Endothelial cell of umbilical vein (primary cell): ENCODE measurements around the gene ESRRA.

ENCODE experiments used
- CTCF ChIP-seq, 2 donors: IDR thresholded peaks; 1 replicate in 1 of 2; 2 replicates in 1 of 2; pipeline ENCODE4 v1.5.1; 2011; ENCODE audit warnings: low read length in 2 of 2, mild to moderate bottlenecking in 2 of 2, moderate library complexity in 2 of 2, control low read depth in 1 of 2, inconsistent platforms in 1 of 2, low read depth in 1 of 2; ENCODE audit not compliant: insufficient read depth in 1 of 2; ENCODE audit errors: extremely low read depth in 1 of 2
- EZH2 ChIP-seq: IDR thresholded peaks from 2 replicates; pipeline ENCODE4 v1.6.1; 2012; ENCODE audit warnings: borderline replicate concordance, low read depth, mild to moderate bottlenecking, moderate library complexity, low read length, inconsistent platforms; ENCODE audit not compliant: severe bottlenecking
- FOS ChIP-seq: IDR thresholded peaks from 2 replicates; pipeline ENCODE4 v1.6.1; 2011; ENCODE audit warnings: mild to moderate bottlenecking, low read length, moderate library complexity, borderline replicate concordance; ENCODE audit not compliant: insufficient read depth
- JUN ChIP-seq: IDR thresholded peaks from 2 replicates; pipeline ENCODE4 v1.6.1; 2011; ENCODE audit warnings: borderline replicate concordance, low read depth; ENCODE audit not compliant: insufficient read length, insufficient read depth
- MAX ChIP-seq: IDR thresholded peaks from 2 replicates; pipeline ENCODE4 v1.6.1; 2011; ENCODE audit not compliant: insufficient read depth, insufficient read length
- MYC ChIP-seq: IDR thresholded peaks from one replicate; pipeline ENCODE4 v1.6.1; 2011; ENCODE audit warnings: mild to moderate bottlenecking, low read depth, low read length
- POLR2A ChIP-seq: IDR thresholded peaks from 2 replicates; pipeline ENCODE4 v1.6.1; 2012; ENCODE audit warnings: low read depth, mild to moderate bottlenecking, control low read depth, low read length
- POLR2AphosphoS5 ChIP-seq: IDR thresholded peaks from 2 replicates; pipeline ENCODE4 v1.6.1; 2012; ENCODE audit warnings: low read depth, mild to moderate bottlenecking, control low read depth, low read length, moderate library complexity; ENCODE audit not compliant: insufficient read depth

DNA sequence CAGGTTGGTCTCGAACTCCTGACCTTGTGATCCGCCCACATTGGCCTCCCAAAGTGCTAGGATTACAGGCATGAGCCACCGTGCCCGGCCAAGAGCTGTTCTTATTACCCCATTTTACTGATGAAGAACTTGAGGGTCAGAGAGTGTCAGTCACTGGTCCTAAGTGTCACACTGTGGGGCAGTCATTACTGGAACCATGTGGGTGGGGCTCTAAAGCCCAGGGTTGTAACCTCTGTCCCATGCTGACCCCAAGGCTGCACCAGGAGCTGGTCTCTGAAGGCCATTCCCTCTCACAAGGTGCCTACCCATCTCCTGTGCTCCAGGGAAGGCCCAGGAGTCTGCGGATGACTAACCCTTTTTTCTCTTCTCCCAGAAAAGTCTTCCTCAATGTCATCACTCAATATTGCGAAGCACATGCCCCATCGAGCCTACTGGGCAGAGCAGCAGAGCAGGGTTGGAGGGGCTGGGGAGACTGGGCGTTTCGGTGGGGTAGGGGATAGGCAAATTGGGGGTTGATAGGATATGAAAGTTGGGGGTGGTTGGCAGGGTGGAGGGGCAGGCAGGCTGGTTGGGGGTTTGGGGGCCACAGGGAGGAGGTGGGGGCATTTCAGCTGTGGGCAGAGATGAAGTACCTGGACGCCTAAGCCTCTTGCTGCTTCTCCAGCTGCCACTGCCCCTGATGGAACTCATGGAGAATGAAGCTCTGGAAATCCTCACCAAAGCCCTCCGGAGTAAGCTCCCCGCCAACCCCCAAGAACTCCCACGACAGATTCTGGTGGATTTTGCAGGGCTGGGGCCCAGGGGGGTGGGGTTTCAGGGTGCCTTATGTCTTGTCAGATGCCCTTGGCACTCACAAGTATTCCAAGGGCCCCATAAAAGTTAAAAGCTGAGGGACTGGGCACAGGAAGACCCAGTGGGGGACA, 2.0 kb upstream of the ESRRA start:
- no peak for TF ChIP-seq CTCF (IDR thresholded peaks at IDR 0.05; ENCODE audit: extremely low read depth in 1 of 2, insufficient read depth in 1 of 2, low read depth in 1 of 2, low read length in 2 of 2)
- no peak for TF ChIP-seq EZH2
- TF ChIP-seq POLR2AphosphoS5, result no peak
- no peak for TF ChIP-seq MYC
- no peak for TF ChIP-seq POLR2A
- TF ChIP-seq MAX, result no peak
- TF ChIP-seq FOS, result no peak
- TF ChIP-seq JUN, result no peak
